GM18508 (cell line): ENCODE measurements around the gene KCNA10.

Source experiments
- ATAC-seq: cut with Tn5 transposase; IDR thresholded peaks from one replicate; pipeline ENCODE4 v1.9.1; 2021; ENCODE audit warnings: moderate number of reproducible peaks; ENCODE audit not compliant: insufficient read depth, unreplicated experiment

The KCNA10 gene

GRCh38 chr1:110519125-110519810 is at the start of gene KCNA10:
TSS of gene KCNA10 (minus strand) at chr1:110519175. CDS start at chr1:110518787, 388 bp downstream.
- ATAC-seq, result no peak

GRCh38 chr1:110566836-110567235 is 47.9 kb upstream of the KCNA10 start:
- ATAC-seq, result no peak

- no peak for ATAC-seq
Measured at GRCh38 chr1:110565565-110565964, 46.6 kb upstream of the KCNA10 start.

- no peak for ATAC-seq
Measured at GRCh38 chr1:110563089-110563488, 44.1 kb upstream of the KCNA10 start.

GRCh38 chr1:110561596-110561995 is 42.6 kb upstream of the KCNA10 start:
- ATAC-seq, result no peak

GRCh38 chr1:110559157-110559556 is 40.2 kb upstream of the KCNA10 start:
- ATAC-seq, result no peak

GRCh38 chr1:110557481-110557880 is 38.5 kb upstream of the KCNA10 start:
- no peak for ATAC-seq

- no peak for ATAC-seq
Measured at GRCh38 chr1:110556471-110556807, 37.5 kb upstream of the KCNA10 start.

GRCh38 chr1:110555807-110556470 is 37.0 kb upstream of the KCNA10 start:
- no peak for ATAC-seq

GRCh38 chr1:110554871-110555801 is 36.2 kb upstream of the KCNA10 start:
- no peak for ATAC-seq

- ATAC-seq, result no peak
Measured at GRCh38 chr1:110551278-110551809, 32.4 kb upstream of the KCNA10 start.

GRCh38 chr1:110549831-110550230 is 30.9 kb upstream of the KCNA10 start:
- ATAC-seq, result no peak

GRCh38 chr1:110548381-110548780 is 29.4 kb upstream of the KCNA10 start:
- ATAC-seq, result no peak

GRCh38 chr1:110547017-110547416 is 28.0 kb upstream of the KCNA10 start:
- no peak for ATAC-seq

- no peak for ATAC-seq
Measured at GRCh38 chr1:110545492-110545891, 26.5 kb upstream of the KCNA10 start.

GRCh38 chr1:110544753-110545152 is 25.8 kb upstream of the KCNA10 start:
- ATAC-seq, result no peak

- no peak for ATAC-seq
Measured at GRCh38 chr1:110542725-110543124, 23.8 kb upstream of the KCNA10 start.

- ATAC-seq, result no peak
Measured at GRCh38 chr1:110541906-110542395, 23.0 kb upstream of the KCNA10 start.

- no peak for ATAC-seq
Measured at GRCh38 chr1:110540891-110541685, 22.1 kb upstream of the KCNA10 start.

GRCh38 chr1:110538921-110539320 is 19.9 kb upstream of the KCNA10 start:
- ATAC-seq, result no peak
